OCI-LY1 (cell line): ENCODE results near the gene RASIP1.

Experiments used
- H2AFZ ChIP-seq: fragments of 200-600 bp; sonication (generic), shearing (Covaris generic); 2 replicates; pipeline ENCODE4 v1.6.0; 2014; ENCODE audit warnings: antibody characterized with exemption, mild to moderate bottlenecking, low read length
- H3F3A ChIP-seq: fragments of 200-600 bp; sonication (generic), shearing (Covaris generic); 2 replicates; pipeline ENCODE4 v1.6.0; 2014; ENCODE audit warnings: mild to moderate bottlenecking, antibody characterized with exemption, low read length, moderate library complexity; ENCODE audit not compliant: insufficient read depth
- H3K27ac ChIP-seq: fragments of 200-600 bp; sonication (generic); 2 replicates; pipeline ENCODE4 v1.5.1; 2014; ENCODE audit warnings: low read length, mixed run types, mild to moderate bottlenecking, low read depth; ENCODE audit not compliant: poor library complexity, severe bottlenecking
- H3K27me3 ChIP-seq: fragments of 200-600 bp; sonication (generic); 2 replicates; pipeline ENCODE4 v1.6.0; 2014; ENCODE audit warnings: antibody characterized with exemption, mild to moderate bottlenecking, low read length, moderate library complexity; ENCODE audit not compliant: insufficient read depth
- H3K36me3 ChIP-seq: fragments of 200-600 bp; sonication (generic); 2 replicates; pipeline ENCODE4 v1.6.1; 2014; ENCODE audit warnings: mild to moderate bottlenecking, antibody characterized with exemption, low read length, moderate library complexity, mixed read lengths; ENCODE audit not compliant: insufficient read depth
- H3K4me1 ChIP-seq: fragments of 200-600 bp; sonication (generic); 2 replicates; pipeline ENCODE4 v1.5.1; 2014; ENCODE audit warnings: mild to moderate bottlenecking, low read length, moderate library complexity; ENCODE audit not compliant: insufficient read depth, severe bottlenecking
- H3K4me2 ChIP-seq: fragments of 200-600 bp; sonication (generic), shearing (Covaris generic); 2 replicates; pipeline ENCODE4 v1.6.1; 2014; ENCODE audit warnings: low read length
- H3K4me3 ChIP-seq: fragments of 200-600 bp; sonication (generic); 2 replicates; pipeline ENCODE4 v1.5.1; 2014; ENCODE audit warnings: low read length, low read depth, mild to moderate bottlenecking, mixed read lengths; ENCODE audit not compliant: poor library complexity, severe bottlenecking
- H3K79me2 ChIP-seq: fragments of 200-600 bp; shearing (Covaris generic); 2 replicates; pipeline ENCODE4 v1.6.1; 2016; ENCODE audit warnings: mixed run types, low read length, mixed read lengths; ENCODE audit not compliant: insufficient read depth
- H3K9ac ChIP-seq: fragments of 200-600 bp; sonication (generic), shearing (Covaris generic); 2 replicates; pipeline ENCODE4 v1.6.1; 2014; ENCODE audit warnings: mild to moderate bottlenecking, low read length, mixed read lengths
- H3K9me2 ChIP-seq: fragments of 200-600 bp; sonication (generic), shearing (Covaris generic); 2 replicates; pipeline ENCODE4 v1.6.1; 2014; ENCODE audit warnings: low read depth, mild to moderate bottlenecking, low read length, mixed read lengths
- H3K9me3 ChIP-seq: fragments of 200-600 bp; shearing (Covaris generic); 2 replicates; pipeline ENCODE4 v1.6.1; 2014; ENCODE audit warnings: low read length, mixed read lengths
- H4K20me1 ChIP-seq: fragments of 200-600 bp; sonication (generic), shearing (Covaris generic); 2 replicates; pipeline ENCODE4 v1.6.0; 2016; ENCODE audit warnings: mild to moderate bottlenecking, low read length; ENCODE audit not compliant: insufficient read depth
- EZH2 ChIP-seq: fragments of 200-600 bp; sonication (generic), shearing (Covaris generic); IDR thresholded peaks from 2 replicates; pipeline ENCODE4 v1.8.0; 2017; ENCODE audit warnings: borderline replicate concordance, mixed run types, mild to moderate bottlenecking, antibody characterized with exemption, low read length, moderate library complexity, mixed read lengths
- TF ChIP-seq, protein P1 (sequence below): fragments of 200-600 bp; sonication (generic), shearing (Covaris generic); IDR thresholded peaks from 2 replicates; pipeline ENCODE4 v1.5.1; 2017; ENCODE audit warnings: mild to moderate bottlenecking, antibody characterized with exemption, low read length, moderate library complexity, mixed read lengths

RASIP1 gene

DNA sequence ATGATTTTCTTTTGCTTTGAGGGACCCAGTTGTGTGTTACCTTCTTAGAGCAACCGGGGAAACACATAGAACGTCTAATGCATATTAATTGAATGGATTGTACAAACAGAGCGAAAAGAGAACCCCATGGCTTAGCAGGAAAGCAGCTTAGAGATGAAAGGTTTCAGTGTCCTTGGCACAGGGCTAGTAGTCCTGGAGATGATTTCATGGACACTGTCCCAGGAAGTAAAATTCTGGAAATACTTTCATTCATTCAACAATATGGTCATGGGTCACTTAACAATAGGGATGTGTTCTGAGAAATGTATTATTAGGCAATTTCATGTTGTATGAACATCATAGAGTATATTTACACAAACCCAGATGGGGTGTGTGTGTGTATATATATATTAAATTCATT lies 54.3 kb downstream of the RASIP1 start:
- Histone ChIP-seq H3K27me3 (no peaks in the 10 kb centered on the region; the same call in 1 of the 2 replicates), H4K20me1 (no peaks in the 10 kb centered on the region), H3K9ac (no peak overlapping the region), H3K79me2 (no peaks in the 10 kb centered on the region), H3K27ac (no peak overlapping the region), H3K9me3 (no peaks in the 10 kb centered on the region), H3K36me3 (no peaks in the 10 kb centered on the region), H3K4me1 (no peaks in the 10 kb centered on the region), H3K4me2 (no peak overlapping the region), H2AFZ (no peak overlapping the region), H3F3A (no peaks in the 10 kb centered on the region), H3K4me3 (no peak overlapping the region), H3K9me2 (no peaks in the 10 kb centered on the region)
- TF ChIP-seq, protein P1, sequence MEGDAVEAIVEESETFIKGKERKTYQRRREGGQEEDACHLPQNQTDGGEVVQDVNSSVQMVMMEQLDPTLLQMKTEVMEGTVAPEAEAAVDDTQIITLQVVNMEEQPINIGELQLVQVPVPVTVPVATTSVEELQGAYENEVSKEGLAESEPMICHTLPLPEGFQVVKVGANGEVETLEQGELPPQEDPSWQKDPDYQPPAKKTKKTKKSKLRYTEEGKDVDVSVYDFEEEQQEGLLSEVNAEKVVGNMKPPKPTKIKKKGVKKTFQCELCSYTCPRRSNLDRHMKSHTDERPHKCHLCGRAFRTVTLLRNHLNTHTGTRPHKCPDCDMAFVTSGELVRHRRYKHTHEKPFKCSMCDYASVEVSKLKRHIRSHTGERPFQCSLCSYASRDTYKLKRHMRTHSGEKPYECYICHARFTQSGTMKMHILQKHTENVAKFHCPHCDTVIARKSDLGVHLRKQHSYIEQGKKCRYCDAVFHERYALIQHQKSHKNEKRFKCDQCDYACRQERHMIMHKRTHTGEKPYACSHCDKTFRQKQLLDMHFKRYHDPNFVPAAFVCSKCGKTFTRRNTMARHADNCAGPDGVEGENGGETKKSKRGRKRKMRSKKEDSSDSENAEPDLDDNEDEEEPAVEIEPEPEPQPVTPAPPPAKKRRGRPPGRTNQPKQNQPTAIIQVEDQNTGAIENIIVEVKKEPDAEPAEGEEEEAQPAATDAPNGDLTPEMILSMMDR, result no peak
- no peak for TF ChIP-seq EZH2

DNA sequence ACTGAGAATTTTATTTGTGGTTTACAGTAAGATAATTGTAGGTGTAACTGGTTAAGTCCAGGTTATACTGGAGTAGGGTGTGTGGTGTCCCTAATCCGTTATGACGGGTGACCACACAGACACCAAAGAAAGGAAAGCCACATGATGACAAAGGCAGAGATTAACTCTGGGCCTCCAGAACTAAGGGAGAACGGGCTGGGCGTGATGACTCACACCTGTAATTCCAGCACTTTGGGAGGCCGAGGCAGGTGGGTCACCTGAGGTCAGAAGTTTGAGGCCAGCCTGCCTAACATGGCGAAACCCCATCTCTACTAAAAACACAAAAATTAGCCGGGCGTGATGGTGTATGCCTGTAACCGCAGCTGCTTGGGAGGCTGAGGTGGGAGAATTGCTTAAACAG lies 54.8 kb downstream of the RASIP1 start:
- Histone ChIP-seq H3K9ac (no peak overlapping the region), H3K9me2 (no peaks in the 10 kb centered on the region), H3K36me3 (no peaks in the 10 kb centered on the region), H2AFZ (no peak overlapping the region), H3K4me2 (no peak overlapping the region), H3K4me3 (no peak overlapping the region), H3K4me1 (no peaks in the 10 kb centered on the region), H3K27ac (no peak overlapping the region), H4K20me1 (no peaks in the 10 kb centered on the region), H3F3A (no peaks in the 10 kb centered on the region), H3K79me2 (no peaks in the 10 kb centered on the region), H3K27me3 (no peaks in the 10 kb centered on the region; the same call in 1 of the 2 replicates), H3K9me3 (no peaks in the 10 kb centered on the region)
- TF ChIP-seq, protein P1, result no peak

DNA sequence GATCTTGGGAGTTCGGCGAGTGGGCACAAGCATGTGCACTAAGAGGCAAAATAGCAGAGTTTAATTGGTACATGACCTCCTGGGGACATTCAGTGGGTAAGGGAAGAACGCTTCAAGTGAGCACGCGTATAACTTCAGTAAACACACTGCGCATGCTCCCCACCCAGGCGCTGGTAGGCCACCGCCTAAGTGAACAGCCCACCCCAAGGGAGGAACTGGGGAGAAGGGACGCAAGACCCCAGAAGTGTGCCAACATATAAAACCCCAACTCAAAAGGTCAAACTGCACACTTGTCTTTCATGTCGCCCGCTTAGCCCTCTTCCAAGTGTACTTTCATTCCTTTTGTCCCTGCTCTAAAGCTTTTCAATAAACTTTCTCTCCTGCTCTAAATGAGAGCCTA lies 57.1 kb downstream of the RASIP1 start:
- H3K36me3 ChIP-seq, result no peaks in the 10 kb centered on the region
- H4K20me1 ChIP-seq, result no peaks in the 10 kb centered on the region
- H3K79me2 ChIP-seq, result no peaks in the 10 kb centered on the region
- H3K27ac ChIP-seq, result no peak overlapping the region
- no peaks in the 10 kb centered on the region; the same call in 1 of the 2 replicates for H3K27me3 ChIP-seq
- no peaks in the 10 kb centered on the region for H3K9me2 ChIP-seq
- TF ChIP-seq, protein P1, result no peak
- TF ChIP-seq EZH2, result no peak
- H2AFZ ChIP-seq, result no peak overlapping the region
- no peaks in the 10 kb centered on the region for H3K4me1 ChIP-seq
- H3F3A ChIP-seq, result no peaks in the 10 kb centered on the region
- H3K4me3 ChIP-seq, result no peak overlapping the region
- H3K4me2 ChIP-seq, result no peak overlapping the region
- H3K9me3 ChIP-seq, result no peaks in the 10 kb centered on the region
- no peak overlapping the region for H3K9ac ChIP-seq
